K562 (cell line): Measurements from ENCODE around the gene ADPRHL1. TPM values are rescaled to one million over a fixed set of nuclear protein-coding genes. Genes with fewer than 3 reads are reported as not detected.

Source experiments
- ARID3A ChIP-seq: IDR thresholded peaks from 2 replicates; pipeline ENCODE4 v1.6.1; 2012; ENCODE audit warnings: low read depth, low read length, improper control_type of control experiment, borderline replicate concordance
- FOXO4 ChIP-seq: fragments of 450-650 bp; formaldehyde crosslinking; IDR thresholded peaks from 2 replicates; pipeline ENCODE4 v1.4.0; 2020; ENCODE audit warnings: mild to moderate bottlenecking, moderate library complexity
- IRF9 ChIP-seq: fragments of 450-650 bp; IDR thresholded peaks from 2 replicates; pipeline ENCODE4 v1.6.1; 2016; ENCODE audit warnings: missing biosample characterization, missing genetic modification characterization
- JUND ChIP-seq, 2 experiments: IDR thresholded peaks; 2 replicates in 1 of 2; 3 replicates in 1 of 2; pipeline ENCODE4 v1.6.1; 2011; ENCODE audit warnings: borderline replicate concordance in 2 of 2, low read depth in 2 of 2, low read length in 2 of 2, improper control_type of control experiment in 1 of 2, missing biosample characterization in 1 of 2, missing genetic modification characterization in 1 of 2, missing genetic modification reagents in 1 of 2
- KLF13 ChIP-seq: fragments of 450-650 bp; IDR thresholded peaks from 2 replicates; pipeline ENCODE4 v1.6.1; 2016; ENCODE audit warnings: missing genetic modification characterization, low read depth, mild to moderate bottlenecking, missing compliant biosample characterization, moderate library complexity, borderline replicate concordance
- RBM22 ChIP-seq: fragments of 200-400 bp; formaldehyde crosslinking; IDR thresholded peaks from 2 replicates; pipeline ENCODE4 v1.6.1; 2018; ENCODE audit warnings: low read length, low read depth; ENCODE audit not compliant: poor library complexity, severe bottlenecking
- TFE3 ChIP-seq: fragments of 450-650 bp; formaldehyde crosslinking; IDR thresholded peaks from 2 replicates; pipeline ENCODE4 v1.4.0; 2020; ENCODE audit warnings: mild to moderate bottlenecking, mixed read lengths
- polyA plus RNA-seq, 8 experiments: library from polyadenylated mRNA; depleted of rRNA in 4 of 8; stranded (reverse) in 5 of 8; unstranded in 3 of 8; fragments of >200 nt; fragmentation: Nextera tagmentation in 2 of 8; fragmentation: Illumina TruSeq in 1 of 8; extraction: Ambion mirVana in 2 of 8; extraction: Trizol in 1 of 8; gene quantifications; 2 replicates each; pipeline versions ENCODE4 v1.2.1 to v1.2.3, GENCODE V29; 2011 to 2014; ENCODE audit warnings: inconsistent platforms in 1 of 8, missing spikeins in 1 of 8
- total RNA-seq, 7 experiments: library from RNA; depleted of rRNA in 6 of 7; stranded (reverse); fragments of >200 nt in 6 of 7; fragmentation: Illumina TruSeq in 2 of 7; extraction: Trizol in 2 of 7; gene quantifications; 2 replicates each; pipeline versions ENCODE4 v1.2.1 to v1.2.3, GENCODE V29; 2011 to 2021; ENCODE audit warnings: low replicate concordance in 1 of 7
- TF ChIP-seq, protein P1 (sequence below): sonication (generic); formaldehyde crosslinking; IDR thresholded peaks from 2 replicates; pipeline ENCODE4 v1.8.1; 2023; ENCODE audit warnings: mild to moderate bottlenecking, missing genetic modification reagents
- TF ChIP-seq, protein P2 (sequence below): conservative IDR thresholded peaks from 2 replicates; pipeline ENCODE4 v1.6.1; 2011; ENCODE audit warnings: low read depth, mild to moderate bottlenecking, low read length; ENCODE audit not compliant: control insufficient read depth
- TF ChIP-seq, protein P3 (sequence below): fragments of 250-450 bp; sonication (Bioruptor Pico); IDR thresholded peaks from 2 replicates; pipeline ENCODE4 v1.4.0; 2020; ENCODE audit warnings: mild to moderate bottlenecking, moderate library complexity, borderline replicate concordance
- TF ChIP-seq, protein P4 (sequence below): fragments of 250-450 bp; sonication (Bioruptor Pico); IDR thresholded peaks from 2 replicates; pipeline ENCODE4 v1.8.0; 2022; ENCODE audit warnings: inconsistent platforms, mild to moderate bottlenecking, moderate library complexity, borderline replicate concordance

The ADPRHL1 gene
- total and polyA plus RNA-seq, 9 of the 15 experiments (the other 6 are each of a cell fraction or from before 2014, with no cell fraction given): 0.06 to 0.76 (median 0.37) TPM; not detected in 1

- TF ChIP-seq, protein P1, sequence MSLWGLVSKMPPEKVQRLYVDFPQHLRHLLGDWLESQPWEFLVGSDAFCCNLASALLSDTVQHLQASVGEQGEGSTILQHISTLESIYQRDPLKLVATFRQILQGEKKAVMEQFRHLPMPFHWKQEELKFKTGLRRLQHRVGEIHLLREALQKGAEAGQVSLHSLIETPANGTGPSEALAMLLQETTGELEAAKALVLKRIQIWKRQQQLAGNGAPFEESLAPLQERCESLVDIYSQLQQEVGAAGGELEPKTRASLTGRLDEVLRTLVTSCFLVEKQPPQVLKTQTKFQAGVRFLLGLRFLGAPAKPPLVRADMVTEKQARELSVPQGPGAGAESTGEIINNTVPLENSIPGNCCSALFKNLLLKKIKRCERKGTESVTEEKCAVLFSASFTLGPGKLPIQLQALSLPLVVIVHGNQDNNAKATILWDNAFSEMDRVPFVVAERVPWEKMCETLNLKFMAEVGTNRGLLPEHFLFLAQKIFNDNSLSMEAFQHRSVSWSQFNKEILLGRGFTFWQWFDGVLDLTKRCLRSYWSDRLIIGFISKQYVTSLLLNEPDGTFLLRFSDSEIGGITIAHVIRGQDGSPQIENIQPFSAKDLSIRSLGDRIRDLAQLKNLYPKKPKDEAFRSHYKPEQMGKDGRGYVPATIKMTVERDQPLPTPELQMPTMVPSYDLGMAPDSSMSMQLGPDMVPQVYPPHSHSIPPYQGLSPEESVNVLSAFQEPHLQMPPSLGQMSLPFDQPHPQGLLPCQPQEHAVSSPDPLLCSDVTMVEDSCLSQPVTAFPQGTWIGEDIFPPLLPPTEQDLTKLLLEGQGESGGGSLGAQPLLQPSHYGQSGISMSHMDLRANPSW (CRISPR knock-in tag): no peak
- TF ChIP-seq ARID3A (no peak), JUND (IDR thresholded peaks at IDR 0.05; ENCODE audit: borderline replicate concordance, low read depth, low read length) (no peak), JUND (tag; IDR thresholded peaks at IDR 0.05; ENCODE audit: borderline replicate concordance, low read depth, low read length) (no peak), FOXO4 (no peak), RBM22 (no peak), IRF9 (tag) (no peak), TFE3 (CRISPR knock-in tag) (no peak), KLF13 (tag) (no peak)
- TF ChIP-seq, protein P2, sequence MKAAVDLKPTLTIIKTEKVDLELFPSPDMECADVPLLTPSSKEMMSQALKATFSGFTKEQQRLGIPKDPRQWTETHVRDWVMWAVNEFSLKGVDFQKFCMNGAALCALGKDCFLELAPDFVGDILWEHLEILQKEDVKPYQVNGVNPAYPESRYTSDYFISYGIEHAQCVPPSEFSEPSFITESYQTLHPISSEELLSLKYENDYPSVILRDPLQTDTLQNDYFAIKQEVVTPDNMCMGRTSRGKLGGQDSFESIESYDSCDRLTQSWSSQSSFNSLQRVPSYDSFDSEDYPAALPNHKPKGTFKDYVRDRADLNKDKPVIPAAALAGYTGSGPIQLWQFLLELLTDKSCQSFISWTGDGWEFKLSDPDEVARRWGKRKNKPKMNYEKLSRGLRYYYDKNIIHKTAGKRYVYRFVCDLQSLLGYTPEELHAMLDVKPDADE: no peak
- TF ChIP-seq, protein P3, sequence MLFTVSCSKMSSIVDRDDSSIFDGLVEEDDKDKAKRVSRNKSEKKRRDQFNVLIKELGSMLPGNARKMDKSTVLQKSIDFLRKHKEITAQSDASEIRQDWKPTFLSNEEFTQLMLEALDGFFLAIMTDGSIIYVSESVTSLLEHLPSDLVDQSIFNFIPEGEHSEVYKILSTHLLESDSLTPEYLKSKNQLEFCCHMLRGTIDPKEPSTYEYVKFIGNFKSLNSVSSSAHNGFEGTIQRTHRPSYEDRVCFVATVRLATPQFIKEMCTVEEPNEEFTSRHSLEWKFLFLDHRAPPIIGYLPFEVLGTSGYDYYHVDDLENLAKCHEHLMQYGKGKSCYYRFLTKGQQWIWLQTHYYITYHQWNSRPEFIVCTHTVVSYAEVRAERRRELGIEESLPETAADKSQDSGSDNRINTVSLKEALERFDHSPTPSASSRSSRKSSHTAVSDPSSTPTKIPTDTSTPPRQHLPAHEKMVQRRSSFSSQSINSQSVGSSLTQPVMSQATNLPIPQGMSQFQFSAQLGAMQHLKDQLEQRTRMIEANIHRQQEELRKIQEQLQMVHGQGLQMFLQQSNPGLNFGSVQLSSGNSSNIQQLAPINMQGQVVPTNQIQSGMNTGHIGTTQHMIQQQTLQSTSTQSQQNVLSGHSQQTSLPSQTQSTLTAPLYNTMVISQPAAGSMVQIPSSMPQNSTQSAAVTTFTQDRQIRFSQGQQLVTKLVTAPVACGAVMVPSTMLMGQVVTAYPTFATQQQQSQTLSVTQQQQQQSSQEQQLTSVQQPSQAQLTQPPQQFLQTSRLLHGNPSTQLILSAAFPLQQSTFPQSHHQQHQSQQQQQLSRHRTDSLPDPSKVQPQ (CRISPR knock-in tag): no peak
- TF ChIP-seq, protein P4, sequence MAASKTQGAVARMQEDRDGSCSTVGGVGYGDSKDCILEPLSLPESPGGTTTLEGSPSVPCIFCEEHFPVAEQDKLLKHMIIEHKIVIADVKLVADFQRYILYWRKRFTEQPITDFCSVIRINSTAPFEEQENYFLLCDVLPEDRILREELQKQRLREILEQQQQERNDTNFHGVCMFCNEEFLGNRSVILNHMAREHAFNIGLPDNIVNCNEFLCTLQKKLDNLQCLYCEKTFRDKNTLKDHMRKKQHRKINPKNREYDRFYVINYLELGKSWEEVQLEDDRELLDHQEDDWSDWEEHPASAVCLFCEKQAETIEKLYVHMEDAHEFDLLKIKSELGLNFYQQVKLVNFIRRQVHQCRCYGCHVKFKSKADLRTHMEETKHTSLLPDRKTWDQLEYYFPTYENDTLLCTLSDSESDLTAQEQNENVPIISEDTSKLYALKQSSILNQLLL: no peak
Measured at GRCh38 chr13:113460599-113460998, 7.3 kb upstream of the ADPRHL1 start (continued).
